Muscle layer of colon (tissue), 2 donors: ENCODE measurements around the gene GPR137B.

ENCODE experiments used
- H3K27ac ChIP-seq: one replicate; pipeline ENCODE4 v1.7.0; 2013; ENCODE audit warnings: low read depth, mild to moderate bottlenecking, low read length, moderate library complexity
- H3K27me3 ChIP-seq, 2 donors: one replicate each; pipeline ENCODE4 v1.7.0; 2013; ENCODE audit warnings: low read length in 2 of 2, mild to moderate bottlenecking in 2 of 2; ENCODE audit not compliant: insufficient read depth in 2 of 2, control insufficient read depth in 1 of 2
- H3K36me3 ChIP-seq: one replicate; pipeline ENCODE4 v1.7.0; 2013; ENCODE audit warnings: mild to moderate bottlenecking, low read length; ENCODE audit not compliant: insufficient read depth
- H3K4me1 ChIP-seq: one replicate; pipeline ENCODE4 v1.7.0; 2013; ENCODE audit warnings: mild to moderate bottlenecking, low read length; ENCODE audit not compliant: insufficient read depth
- H3K4me3 ChIP-seq, 2 donors: one replicate each; pipeline ENCODE4 v1.7.0; 2013; ENCODE audit warnings: low read length in 2 of 2, low read depth in 1 of 2, mild to moderate bottlenecking in 1 of 2, moderate library complexity in 1 of 2
- H3K9ac ChIP-seq: one replicate; pipeline ENCODE4 v1.7.0; 2013; ENCODE audit warnings: low read length
- H3K9me3 ChIP-seq: one replicate; pipeline ENCODE4 v1.7.0; 2013; ENCODE audit warnings: mild to moderate bottlenecking, low read length
- donor health status: abdominal sarcoma.
- donor health status: Adenocarcinoma of cecum.

The GPR137B gene

GRCh38 chr1:236214761-236215160, 72.4 kb downstream of the GPR137B start:
- no peak overlapping the region for H3K9ac ChIP-seq
- no peaks in the 10 kb centered on the region for H3K36me3 ChIP-seq
- H3K27me3 ChIP-seq, result no peaks in the 10 kb centered on the region
- H3K9me3 ChIP-seq, result no peaks in the 10 kb centered on the region
- no peaks in the 10 kb centered on the region for H3K4me1 ChIP-seq
- H3K27ac ChIP-seq, result no peak overlapping the region
- H3K4me3 ChIP-seq, result no peak overlapping the region

DNA sequence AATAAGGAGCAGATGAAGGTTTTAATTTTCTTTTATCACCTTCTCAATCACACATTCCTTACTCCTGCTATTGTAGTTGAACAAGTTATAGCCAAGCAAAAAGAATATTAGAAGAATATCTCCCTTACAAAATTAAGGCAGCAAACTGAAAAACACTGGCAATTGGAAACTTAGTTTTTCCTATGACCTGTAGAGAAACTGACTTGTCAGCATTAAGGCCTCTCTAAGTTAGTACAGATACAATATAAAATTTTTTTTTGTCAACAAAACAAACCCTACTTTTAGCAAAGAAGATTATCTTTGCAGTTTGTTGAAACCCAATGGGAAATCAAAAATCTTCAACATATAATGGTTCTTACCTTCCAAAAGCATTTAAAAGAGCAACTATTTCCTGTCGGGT, 78.1 kb downstream of the GPR137B start:
- H3K9me3 ChIP-seq, result no peaks in the 10 kb centered on the region
- H3K27me3 ChIP-seq, result no peaks in the 10 kb centered on the region
- no peaks in the 10 kb centered on the region for H3K4me1 ChIP-seq
- H3K27ac ChIP-seq, result no peak overlapping the region
- no peak overlapping the region for H3K4me3 ChIP-seq
- H3K9ac ChIP-seq, result no peak overlapping the region
- no peaks in the 10 kb centered on the region for H3K36me3 ChIP-seq

GRCh38 chr1:236222632-236223031, 80.3 kb downstream of the GPR137B start:
- peaks cover 5% of the 10 kb centered on the region for H3K36me3 ChIP-seq
- no peak overlapping the region for H3K27ac ChIP-seq
- H3K9me3 ChIP-seq, result no peaks in the 10 kb centered on the region
- no peak overlapping the region for H3K4me3 ChIP-seq
- H3K4me1 ChIP-seq, result no peaks in the 10 kb centered on the region
- H3K27me3 ChIP-seq, result no peaks in the 10 kb centered on the region
- no peak overlapping the region for H3K9ac ChIP-seq

DNA sequence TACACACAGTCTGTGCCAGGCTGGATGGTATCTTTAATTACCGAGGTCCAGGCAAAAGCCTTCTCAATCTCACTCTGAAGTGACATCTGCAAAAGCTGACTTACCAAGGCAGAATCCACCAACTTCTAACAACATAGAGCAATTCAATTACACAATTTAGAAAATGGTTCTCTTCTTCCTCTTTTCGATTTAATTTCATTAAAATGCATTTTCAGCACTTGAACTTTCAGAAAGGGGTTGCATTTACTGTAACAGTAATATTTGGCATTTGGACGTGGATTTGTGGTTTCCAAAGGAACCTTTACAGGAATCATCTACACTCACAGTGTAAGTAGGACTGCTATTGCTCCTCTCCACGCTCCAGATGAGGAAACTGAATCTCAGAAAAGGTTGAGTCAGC, 86.1 kb downstream of the GPR137B start:
- Histone ChIP-seq H3K27me3 (no peaks in the 10 kb centered on the region), H3K4me3 (no peak overlapping the region), H3K4me1 (no peaks in the 10 kb centered on the region), H3K36me3 (peaks cover 5% of the 10 kb centered on the region), H3K27ac (no peak overlapping the region), H3K9me3 (no peaks in the 10 kb centered on the region), H3K9ac (no peak overlapping the region)

- no peaks in the 10 kb centered on the region for H3K9me3 ChIP-seq
- no peak overlapping the region for H3K4me3 ChIP-seq
- no peak overlapping the region for H3K27ac ChIP-seq
- H3K27me3 ChIP-seq, result no peaks in the 10 kb centered on the region
- H3K36me3 ChIP-seq, result no peaks in the 10 kb centered on the region
- H3K4me1 ChIP-seq, result no peaks in the 10 kb centered on the region
- H3K9ac ChIP-seq, result no peak overlapping the region
Measured at GRCh38 chr1:236235116-236235515, 92.8 kb downstream of the GPR137B start.

GRCh38 chr1:236239092-236239585, 96.8 kb downstream of the GPR137B start:
- H3K27ac ChIP-seq, result no peak overlapping the region
- H3K4me3 ChIP-seq, result no peak overlapping the region
- no peaks in the 10 kb centered on the region for H3K27me3 ChIP-seq
- H3K4me1 ChIP-seq, result no peaks in the 10 kb centered on the region
- no peak overlapping the region for H3K9ac ChIP-seq
- no peaks in the 10 kb centered on the region for H3K9me3 ChIP-seq
- H3K36me3 ChIP-seq, result no peaks in the 10 kb centered on the region

DNA sequence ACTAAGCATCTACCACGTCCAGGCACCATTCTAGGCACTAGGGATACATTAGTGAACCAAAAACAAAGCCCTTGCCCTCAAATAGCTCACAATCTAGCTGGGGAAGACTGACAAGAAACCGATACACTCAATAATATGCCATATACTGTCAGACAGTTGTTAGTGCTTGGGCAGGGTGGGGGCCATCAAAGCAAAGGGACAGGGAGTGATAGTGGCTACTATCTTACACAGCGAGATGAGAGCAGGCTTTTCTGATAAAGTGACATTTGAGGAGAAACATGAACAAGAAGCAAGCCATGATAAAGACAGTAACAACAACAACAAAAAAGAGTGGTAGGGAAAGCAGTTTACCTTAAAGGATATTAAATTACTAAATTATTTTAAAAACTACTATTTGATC, 98.3 kb downstream of the GPR137B start:
- no peak overlapping the region for H3K27ac ChIP-seq

GRCh38 chr1:236242568-236242967, 100.2 kb downstream of the GPR137B start:
- Histone ChIP-seq H3K27me3 (no peaks in the 10 kb centered on the region), H3K4me1 (no peaks in the 10 kb centered on the region), H3K9me3 (no peaks in the 10 kb centered on the region), H3K36me3 (no peaks in the 10 kb centered on the region), H3K9ac (no peak overlapping the region), H3K4me3 (no peak overlapping the region), H3K27ac (no peak overlapping the region)

More for the DNA sequence above, 98.3 kb downstream of the GPR137B start:
- Histone ChIP-seq H3K9ac (no peak overlapping the region), H3K4me1 (no peaks in the 10 kb centered on the region), H3K9me3 (no peaks in the 10 kb centered on the region), H3K4me3 (no peak overlapping the region), H3K36me3 (no peaks in the 10 kb centered on the region), H3K27me3 (no peaks in the 10 kb centered on the region)

GRCh38 chr1:236247286-236247685, 104.9 kb downstream of the GPR137B start:
- no peak overlapping the region for H3K27ac ChIP-seq
- H3K36me3 ChIP-seq, result peaks cover 5% of the 10 kb centered on the region
- no peaks in the 10 kb centered on the region for H3K4me1 ChIP-seq
- H3K9me3 ChIP-seq, result no peaks in the 10 kb centered on the region
- H3K4me3 ChIP-seq, result no peak overlapping the region
- H3K9ac ChIP-seq, result no peak overlapping the region
- H3K27me3 ChIP-seq, result no peaks in the 10 kb centered on the region

DNA sequence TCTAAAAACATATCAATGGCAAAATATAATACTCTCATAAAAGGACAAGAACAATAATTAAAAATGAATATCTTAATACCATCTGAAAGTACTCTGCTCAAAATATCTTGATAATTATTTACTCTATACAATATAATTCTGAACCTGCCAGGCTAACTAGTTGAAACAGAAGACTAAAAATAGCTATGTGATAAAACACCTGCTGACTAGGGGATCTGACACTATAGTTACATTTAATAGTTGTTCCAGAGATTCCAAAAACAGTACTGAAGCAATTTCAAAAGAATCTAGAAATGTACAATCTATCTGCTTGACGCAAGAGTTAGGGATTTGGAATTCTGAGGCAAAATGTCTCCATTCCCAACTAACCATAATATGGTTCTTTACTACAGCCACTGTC, 109.2 kb downstream of the GPR137B start:
- Histone ChIP-seq H3K27me3 (no peaks in the 10 kb centered on the region), H3K9ac (no peak overlapping the region), H3K4me3 (no peak overlapping the region), H3K27ac (no peak overlapping the region), H3K36me3 (peaks cover 5% of the 10 kb centered on the region), H3K9me3 (no peaks in the 10 kb centered on the region), H3K4me1 (peaks cover 3% of the 10 kb centered on the region)

DNA sequence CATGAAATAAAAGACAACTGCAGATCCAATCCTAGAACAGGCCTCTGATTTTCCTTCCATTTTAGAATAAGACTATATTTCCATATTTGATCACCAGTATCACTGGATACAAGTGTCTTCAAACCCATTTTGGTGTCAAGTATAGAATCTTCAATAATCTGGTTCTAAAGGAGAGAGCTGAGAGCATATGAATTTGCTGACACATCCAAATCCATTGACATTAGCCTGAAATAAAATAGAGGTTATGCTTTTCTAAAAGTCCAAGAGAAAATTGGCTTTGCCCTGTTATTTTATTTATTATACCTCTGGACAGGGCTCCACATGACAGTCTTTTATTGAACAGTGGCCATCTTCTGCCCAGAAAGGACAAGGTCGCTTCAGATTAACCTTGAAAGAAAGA, 110.8 kb downstream of the GPR137B start:
- no peaks in the 10 kb centered on the region for H3K36me3 ChIP-seq
- peaks cover 3% of the 10 kb centered on the region for H3K4me1 ChIP-seq
- H3K27me3 ChIP-seq, result no peaks in the 10 kb centered on the region
- no peak overlapping the region for H3K27ac ChIP-seq
- H3K9me3 ChIP-seq, result no peaks in the 10 kb centered on the region
- no peak overlapping the region for H3K4me3 ChIP-seq
- H3K9ac ChIP-seq, result no peak overlapping the region

DNA sequence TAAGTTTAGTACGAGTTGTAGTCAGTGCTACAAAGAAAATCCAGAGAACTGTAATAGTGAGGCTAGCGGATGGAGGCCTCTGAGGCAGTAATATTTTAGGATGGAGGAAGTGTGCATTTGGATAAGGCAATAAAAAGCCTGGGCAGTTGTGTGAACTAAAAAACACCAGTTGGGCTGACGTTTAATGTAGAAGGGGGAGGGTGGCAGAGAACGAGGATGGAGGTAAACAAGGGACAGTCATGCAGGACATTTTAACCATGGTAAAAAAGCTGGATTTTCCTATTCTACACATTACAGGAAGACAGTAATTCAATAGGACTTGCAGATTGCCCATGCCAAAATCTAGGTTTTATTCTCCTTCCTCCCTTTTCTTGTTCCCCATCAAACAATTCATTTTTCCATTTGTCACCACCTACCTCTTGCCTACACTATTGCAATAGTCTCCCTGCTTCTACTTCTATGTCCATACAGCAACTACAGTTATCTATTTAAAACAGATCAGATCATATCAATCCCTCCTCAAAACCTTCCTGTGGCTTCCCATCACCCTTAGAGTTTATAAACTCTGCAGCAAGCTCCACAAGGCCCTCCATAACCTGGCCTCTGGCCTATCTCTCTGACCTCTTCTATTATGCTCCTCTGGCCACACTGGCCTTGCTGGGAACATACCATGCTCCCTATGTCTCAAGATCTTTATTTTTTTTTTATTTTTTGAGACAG, 111.7 kb downstream of the GPR137B start:
- Histone ChIP-seq H3K4me1 (peaks cover 3% of the 10 kb centered on the region), H3K9ac (no peak overlapping the region), H3K9me3 (no peaks in the 10 kb centered on the region), H3K36me3 (no peaks in the 10 kb centered on the region), H3K27me3 (no peaks in the 10 kb centered on the region), H3K4me3 (no peak overlapping the region), H3K27ac (no peak overlapping the region)
